GM21619 (cell line): ENCODE results near the gene KLRF2.
"Not testable (repeated sequence)": the region's sequence is repeated elsewhere in the genome, so short reads cannot be mapped to it uniquely, and the experiment has no call there.

Source experiments
- ATAC-seq: cut with Tn5 transposase; IDR thresholded peaks from one replicate; pipeline ENCODE4 v1.9.1; 2021; ENCODE audit not compliant: unreplicated experiment

KLRF2 gene, protein sequence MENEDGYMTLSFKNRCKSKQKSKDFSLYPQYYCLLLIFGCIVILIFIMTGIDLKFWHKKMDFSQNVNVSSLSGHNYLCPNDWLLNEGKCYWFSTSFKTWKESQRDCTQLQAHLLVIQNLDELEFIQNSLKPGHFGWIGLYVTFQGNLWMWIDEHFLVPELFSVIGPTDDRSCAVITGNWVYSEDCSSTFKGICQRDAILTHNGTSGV

DNA sequence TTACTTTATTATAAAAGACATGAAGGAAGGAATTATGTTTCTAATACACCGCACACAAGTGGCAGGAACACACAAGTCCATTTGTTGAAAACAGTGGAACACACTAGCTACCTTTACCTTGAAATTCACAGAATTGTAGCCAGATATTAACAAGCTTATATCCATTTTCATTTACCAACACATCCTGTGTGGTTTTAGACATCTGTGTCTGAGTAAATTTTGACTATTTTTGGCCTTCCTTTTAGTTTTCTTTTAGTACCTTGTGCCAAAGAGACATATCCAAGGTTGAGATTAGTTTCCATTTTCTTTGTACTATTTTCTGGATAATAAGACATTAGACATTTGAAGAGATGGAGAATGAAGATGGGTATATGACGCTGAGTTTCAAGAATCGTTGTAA lies at the start of gene KLRF2:
KLRF2 (plus strand) TSS at position 244 of the 400 bp plus-strand sequence; CDS start at position 351, 107 bp downstream.
- no peak for ATAC-seq

DNA sequence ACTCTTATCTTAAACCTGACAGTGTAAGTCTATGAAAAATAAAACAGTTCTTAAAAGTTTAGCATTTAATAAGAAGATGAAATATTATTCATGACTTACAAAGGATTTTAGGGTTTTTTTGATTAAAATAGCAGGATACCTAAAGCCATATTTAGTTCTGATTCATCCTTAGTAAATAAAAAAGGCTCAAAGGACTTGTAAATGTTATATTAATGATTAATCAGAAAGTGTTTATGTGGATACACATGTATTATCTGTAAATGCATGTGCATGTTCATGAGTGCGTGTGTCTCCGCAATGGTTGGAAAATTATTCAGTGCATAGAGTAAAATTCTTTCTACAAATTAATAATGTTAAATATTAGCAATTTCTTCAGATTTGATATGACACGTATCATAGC lies 49.6 kb upstream of the KLRF2 start:
- ATAC-seq: no peak

DNA sequence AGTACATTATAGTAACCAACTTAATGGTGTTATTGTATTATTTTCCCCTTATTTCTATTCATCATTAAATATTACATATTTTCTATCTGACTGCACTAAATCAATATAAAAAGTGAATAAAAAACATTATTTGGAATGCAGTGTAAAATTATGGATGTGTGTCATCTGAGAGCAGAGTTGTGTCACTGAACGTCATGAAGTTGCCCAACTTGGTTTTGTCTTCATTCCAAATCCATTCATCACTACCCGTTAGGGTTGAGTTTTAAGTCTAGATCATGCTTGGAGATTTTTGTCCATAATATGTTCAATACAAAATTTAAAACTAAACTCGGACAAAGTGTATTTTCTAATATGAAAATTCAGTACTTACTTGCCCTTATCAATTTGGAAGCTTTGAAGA lies 37.9 kb upstream of the KLRF2 start:
- no peak for ATAC-seq

DNA sequence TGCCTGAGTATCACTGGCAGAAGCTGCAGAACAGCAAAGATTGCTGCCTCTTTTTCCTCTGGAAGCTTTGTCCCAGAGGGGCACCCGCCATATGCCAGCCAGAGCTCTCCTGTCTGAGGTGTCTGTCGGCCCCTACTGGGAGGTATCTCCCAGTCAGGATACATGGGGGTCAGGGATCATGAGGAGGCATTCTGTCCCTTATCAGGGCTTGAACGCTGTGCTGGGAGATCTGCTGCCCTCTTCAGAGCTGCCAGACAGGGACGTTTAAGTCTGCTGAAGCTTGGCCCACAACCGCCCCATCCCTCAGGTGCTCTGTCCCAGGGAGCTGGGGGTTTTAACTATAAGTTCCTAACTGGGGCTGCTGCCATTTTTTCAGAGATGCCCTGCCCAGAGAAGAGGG lies 32.4 kb upstream of the KLRF2 start:
- no peak for ATAC-seq

DNA sequence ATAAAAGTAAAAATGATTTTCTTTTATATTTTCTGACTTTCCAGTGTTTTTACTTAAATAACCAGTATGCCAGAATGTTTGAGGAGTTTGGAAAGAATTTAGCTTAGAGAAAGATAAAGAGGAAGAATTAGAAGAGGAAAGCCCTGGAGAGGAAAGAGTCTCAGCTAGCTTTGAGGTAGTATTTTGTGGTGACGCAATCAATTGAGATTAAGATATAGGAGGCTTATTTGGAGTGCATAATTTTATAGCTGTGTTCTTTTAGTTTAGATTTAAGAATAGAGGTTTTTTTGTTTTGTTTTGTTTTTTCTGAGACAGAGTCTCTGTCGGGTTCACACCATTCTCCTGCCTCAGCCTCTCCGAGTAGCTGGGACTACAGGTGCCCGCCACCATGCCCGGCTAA lies 30.2 kb upstream of the KLRF2 start:
- ATAC-seq: no peak

DNA sequence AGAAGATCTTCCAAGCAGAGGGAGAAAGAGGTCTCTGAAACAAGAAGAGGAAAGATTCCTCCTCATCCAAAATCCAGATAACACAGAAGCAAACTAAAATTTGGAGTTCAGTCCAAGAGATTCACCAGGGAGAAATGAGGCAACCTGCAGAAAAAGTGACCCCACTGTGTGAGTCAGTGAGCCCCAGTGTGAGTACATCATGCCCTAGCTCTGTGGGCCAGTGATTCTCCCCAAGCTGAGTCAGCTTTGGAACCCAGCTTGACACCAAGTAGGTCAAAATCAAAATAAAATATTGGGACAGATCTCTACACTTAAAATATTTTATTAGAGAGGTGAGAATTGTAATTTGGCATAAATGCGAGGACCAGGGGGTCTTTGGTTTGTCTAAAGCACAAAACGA lies 29.4 kb upstream of the KLRF2 start:
- no peak for ATAC-seq

DNA sequence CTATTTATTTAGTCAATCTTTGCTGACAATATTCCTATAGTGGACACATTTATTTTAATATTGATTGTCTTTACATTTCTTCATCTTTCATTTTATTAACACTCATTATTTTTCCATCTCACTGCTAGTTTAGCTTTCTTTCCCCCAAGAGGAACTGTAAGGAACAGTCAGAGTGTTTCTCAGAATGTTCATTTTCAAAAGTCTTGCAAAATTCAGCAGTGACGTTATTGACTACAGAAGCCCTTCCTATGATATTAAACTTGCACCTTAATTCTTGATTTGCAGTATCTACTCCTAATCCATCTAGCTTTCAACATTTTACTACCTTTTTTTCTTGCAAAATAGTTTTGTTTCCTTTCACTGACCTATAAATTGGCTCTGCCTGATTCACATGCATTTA lies 25.1 kb upstream of the KLRF2 start:
- ATAC-seq: no peak

DNA sequence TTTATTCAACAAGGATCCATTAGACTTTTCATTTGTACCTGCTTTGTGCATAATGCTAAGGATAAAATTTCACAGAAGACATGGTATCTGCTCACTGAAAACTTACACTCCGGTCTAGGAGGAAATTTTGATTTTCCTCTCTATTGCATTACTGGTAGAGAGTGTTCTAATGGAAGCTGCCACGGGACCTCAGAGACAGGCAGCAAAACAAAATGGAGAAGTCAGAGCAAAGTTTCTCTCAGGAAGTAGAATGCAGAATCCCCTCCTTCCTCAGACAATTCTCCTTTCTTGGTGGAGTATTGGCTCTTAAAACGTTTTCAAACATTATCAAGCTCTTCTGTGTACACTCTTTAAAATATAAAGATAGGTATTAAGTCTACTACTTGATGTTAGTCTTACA lies 24.4 kb upstream of the KLRF2 start:
- ATAC-seq: no peak

DNA sequence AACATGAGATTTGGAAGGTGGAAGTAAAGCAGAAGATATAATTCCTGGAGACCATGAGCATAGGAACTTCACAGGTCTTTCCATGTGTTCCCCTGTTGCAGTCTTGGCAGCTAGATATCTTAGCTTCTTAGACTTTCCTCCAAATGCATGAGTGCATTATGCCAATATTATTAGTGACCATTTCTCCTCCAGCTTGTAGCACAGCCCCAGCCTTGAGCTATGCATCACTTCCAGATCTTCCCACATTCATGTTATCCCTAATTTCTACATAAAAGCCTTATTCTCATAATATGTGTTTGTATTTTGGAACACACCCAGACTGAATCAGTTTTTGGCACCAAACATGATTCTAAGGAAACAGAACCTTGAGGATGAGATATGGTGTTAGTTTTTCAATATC lies 23.2 kb upstream of the KLRF2 start:
- ATAC-seq: no peak

DNA sequence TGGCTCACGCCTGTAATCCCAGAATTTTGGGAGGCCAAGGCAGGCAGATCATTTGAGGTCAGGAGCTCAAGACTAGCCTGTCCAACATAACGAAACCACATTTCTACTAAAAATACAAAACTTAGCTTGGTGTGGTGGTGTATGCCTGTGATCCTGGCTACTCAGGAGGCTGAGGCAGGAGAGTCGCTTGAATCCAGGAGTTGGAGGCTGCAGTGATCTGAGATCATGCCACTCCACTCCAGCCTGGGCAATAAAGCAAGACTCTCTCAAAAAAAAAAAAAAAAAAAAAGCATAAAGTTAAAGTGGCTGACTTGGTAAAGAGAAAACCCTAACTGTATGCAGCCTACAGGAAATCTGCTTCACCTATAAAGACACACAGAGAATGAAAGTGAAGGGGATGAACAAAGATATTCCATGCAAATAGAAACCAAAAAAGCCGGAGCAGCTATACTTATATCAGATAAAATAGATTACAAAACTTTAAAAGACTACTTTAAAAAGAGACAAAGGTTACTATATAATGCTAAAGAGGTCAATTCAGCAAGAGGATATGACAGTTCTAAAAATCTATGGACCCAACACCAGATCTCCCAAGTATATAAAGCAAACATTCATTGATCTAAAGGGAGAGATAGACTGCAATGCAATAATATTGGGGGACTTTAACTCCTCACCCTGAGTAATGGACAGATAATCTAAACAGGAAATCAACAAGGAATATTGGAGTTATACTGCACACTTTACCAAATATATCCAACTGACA lies 16.2 kb upstream of the KLRF2 start:
- ATAC-seq: no peak

DNA sequence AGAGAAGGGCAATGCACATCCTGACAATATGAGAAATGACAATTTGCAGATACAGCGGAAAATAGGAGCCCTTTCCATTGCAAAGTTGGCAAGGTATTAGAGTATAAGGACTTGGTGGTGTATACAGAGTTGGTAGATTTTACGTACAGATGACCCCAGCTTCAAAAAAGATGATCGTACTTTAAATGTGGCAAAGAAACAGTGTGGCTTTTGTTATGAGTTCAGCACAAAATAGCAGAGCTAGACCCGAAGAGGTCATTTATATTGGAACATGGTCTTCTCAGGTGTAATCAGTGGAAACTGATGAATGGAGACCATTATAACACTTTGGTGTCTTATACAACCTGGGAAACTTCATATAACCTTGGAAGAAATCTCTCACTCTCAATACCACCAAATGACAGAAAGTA lies 14.4 kb upstream of the KLRF2 start:
- no peak for ATAC-seq

DNA sequence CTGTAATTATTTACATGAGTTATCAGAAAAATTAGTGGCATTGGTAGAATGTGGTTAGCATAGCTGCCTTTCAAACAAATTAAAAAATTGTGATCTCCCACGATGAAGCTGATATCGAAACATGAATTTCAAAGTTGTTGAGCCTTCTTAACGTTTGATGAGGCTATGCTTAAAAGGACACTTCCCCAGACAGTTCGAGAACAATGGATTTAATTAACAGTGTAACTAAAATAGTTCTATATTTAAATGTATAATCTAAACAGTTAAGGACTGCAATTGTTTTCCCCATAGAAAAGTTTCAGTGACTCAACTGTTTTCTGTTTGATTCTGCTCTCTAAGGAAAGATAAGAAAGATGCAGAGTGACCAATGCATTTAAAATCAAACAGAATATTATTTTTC lies 13.8 kb upstream of the KLRF2 start:
- ATAC-seq: no peak

DNA sequence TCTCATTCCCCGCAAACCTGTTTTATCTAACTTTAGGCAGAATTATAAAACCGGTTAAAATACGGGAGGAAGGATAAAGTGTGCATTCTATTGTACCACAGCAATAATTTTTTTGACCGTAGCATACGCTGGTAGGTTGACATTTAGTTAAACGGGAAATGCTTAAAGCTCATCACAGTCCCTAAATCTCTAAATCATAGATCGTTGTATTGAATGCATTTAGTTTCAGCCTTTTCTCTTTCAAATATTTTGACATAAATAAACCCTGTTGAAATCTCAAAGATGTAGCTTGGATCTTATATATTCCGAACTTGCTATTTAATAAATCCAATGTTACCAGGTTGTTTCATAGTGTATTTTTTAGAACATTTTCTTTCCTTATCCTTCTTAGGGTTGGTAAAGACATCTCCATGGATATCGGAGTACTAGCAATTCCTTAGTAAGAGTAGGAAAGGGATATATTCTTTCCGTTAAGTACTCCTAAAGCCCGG lies 12.9 kb upstream of the KLRF2 start:
- ATAC-seq: no peak

DNA sequence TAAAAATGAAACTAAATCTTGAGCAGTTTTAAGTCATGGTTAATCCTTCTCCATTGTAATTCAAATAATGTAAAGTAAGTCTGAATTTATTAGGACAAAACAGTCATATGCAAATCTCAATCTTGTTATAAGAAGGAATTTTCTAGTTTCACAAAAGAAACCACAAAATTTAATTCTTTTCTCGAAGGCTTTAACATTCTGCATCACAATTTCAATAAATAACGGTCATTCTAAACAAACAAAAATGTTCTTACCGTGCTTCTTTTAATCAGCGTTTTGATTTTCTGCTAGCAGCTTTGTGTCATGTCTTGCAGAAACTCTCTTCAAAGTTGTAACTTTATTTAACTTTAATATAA lies 12.4 kb upstream of the KLRF2 start:
- no peak for ATAC-seq

DNA sequence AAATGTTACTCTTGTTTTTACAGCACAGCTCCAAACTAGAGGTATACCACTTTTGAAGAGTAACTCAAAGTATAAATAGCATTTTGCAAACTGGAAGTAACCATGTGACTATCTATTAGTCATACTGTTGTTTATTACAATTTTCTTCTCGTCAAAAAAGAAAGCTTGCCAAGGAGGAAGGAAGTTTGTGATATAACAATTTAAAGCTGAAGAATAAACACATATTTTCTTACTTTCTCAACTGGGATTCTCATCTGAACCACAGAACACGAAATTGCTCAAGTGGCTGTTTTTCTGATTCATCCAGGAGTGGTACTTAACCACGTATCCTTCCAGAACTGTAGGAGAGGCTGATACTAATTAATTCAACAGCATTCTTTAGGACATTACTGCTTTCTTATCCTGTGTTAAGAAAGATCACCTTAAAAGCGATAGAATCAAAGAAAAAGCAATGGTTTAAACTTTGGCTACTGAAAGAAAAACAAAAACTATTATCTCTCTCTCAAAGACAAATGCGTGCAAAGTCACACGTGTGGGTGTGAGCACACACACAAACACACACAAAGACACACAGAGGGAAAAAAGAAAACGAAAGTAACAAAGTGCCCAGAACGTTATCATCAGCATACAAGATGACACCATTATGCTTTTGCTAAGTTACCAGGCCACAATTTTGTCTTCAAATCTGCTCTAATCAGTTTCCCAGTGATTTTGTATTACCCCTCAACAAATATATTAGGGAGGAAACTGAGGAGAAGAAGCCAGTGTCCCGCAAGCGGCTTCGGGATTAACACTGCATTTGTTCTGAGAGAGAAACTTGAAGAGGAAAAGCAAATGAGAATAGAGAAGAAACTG lies 11.8 kb upstream of the KLRF2 start, which contains the start of gene CLEC2B:
CLEC2B (minus strand) TSS at position 48 of the 855 bp plus-strand sequence.
- peak; percentile 36 for ATAC-seq

DNA sequence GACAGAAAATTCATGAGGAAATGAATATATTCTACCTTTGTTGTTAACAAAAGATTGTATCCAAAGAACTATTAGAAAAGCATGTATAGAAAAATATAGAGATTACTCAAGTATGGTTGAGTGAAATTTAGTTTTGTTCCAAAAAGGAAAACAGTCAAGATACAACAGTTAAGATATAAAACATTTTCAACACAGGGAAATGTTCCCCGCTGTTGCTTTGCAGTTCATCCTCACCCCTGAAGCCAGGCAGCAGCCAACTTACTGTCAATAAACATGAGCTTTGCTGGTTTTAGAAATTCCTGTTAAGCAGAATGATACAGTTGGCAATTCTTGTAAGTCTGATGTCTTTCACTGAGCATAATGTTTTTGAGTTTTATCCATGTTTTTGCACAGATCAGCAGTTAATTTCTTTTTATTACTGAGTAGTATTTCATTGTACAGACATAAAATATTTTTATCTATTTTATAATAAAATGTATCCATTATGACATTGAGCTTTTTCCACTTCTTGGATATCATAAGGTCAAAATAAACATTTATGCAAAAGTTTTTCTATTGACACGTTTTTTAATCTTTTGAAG lies 10.9 kb upstream of the KLRF2 start:
- ATAC-seq: no peak

DNA sequence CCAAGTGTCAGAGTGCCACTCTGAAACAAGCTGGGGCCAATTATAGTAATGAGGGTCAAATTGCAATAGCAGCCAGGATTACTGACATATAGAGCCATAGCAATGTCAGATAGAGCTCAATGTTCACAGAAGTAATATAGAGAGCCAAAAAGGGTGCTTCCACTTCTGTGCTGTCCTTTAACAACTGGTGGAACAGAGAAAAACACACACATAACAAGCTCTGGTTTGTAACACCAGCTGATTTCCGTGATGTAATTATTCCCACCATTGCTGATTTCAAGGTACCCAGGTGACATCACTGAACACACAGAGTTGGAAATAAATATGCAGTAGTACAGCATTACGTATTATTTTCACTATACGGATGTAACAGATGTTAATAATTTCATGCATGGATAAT lies 9.1 kb upstream of the KLRF2 start:
- ATAC-seq: no peak

DNA sequence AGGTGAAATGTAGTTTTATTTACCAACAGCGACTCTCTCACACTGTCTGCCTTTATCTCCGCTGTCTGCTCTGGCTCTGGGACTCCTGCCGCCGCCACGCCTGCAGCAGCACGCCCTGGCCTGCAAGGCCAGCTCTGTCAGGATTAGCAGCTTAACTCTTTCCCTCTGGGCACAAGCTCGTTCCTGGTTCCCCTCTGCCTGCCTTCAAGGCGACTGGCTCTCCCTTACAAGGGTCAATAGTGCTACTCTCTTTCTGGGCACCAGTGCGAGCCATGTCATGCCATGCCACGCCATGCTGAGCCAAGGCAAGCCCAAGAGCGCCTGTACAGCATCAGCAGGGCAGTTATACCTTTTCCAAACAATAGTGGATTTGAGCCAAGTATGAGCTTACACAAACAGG lies 8.5 kb upstream of the KLRF2 start:
- no peak for ATAC-seq

DNA sequence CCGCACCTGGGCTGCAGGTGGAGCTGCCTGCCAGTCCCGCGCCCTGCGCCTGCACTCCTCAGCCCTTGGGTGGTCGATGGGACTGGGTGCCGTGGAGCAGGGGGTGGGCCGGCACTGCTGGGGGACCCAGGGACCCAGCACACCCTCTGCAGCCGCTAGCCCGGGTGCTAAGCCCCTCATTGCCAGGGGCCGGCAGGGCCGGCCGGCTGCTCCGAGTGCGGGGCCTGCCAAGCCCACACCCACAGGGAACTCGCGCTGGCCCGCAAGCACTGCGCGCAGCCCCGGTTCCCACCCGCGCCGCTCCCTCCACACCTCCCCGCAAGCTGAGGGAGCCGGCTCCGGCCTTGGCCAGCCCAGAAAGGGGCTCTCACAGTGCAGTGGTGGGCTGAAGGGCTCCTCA lies 5.2 kb upstream of the KLRF2 start:
- ATAC-seq: not testable (repeated sequence)

DNA sequence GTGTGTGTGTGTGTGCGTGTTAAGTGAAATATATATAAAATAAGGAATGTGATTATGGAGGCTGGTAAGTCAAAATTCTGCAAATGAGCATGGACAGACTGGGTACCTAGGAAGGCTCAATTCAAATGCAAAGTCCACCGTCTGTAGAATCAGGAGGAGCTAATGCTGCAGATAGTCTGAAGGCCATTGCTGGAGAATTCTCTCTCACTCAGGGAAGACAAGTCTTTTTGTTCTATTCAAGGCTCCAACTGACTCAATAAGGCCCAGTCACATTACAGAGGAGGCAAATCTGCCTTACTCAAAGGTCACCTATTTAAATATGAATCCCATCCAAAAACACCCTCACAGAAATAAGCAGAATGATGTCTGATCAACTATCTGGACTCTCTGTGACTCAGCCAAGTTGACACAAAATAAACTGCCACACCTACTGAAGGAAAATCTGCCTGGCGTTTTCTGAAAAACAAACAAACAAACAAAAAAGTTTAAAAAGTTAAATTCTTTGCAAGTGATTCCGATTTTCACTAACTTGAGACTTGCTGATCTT lies 684 bp upstream of the KLRF2 start:
- no peak for ATAC-seq

DNA sequence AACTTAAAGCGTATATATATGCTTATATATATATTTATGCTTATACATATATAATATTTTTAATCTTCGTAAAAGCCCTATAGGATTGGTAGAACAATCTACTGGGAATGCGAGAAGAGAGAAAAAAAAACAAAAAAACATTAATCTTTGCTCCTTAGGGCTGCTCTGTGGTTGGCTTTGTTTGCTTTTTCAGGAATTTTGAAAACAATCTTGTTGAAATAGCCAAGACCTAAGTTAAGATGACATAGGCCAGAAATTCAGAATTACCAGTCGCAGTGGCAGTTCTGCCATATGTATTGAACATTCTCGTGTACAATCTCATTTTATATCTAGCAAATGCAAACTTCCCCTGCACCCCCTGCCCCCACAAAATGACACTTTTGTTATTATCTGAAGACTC lies 699 bp downstream of the KLRF2 start:
- ATAC-seq: no peak
